ENCODE measurements around the gene CRYBG1. TPM values are rescaled to one million over a fixed set of nuclear protein-coding genes. Genes with fewer than 3 reads are reported as not detected.

Gene CRYBG1
- total RNA-seq, 2 donors from 2014 or later = 10.1 to 11.5 TPM

- no peak for ATAC-seq
- TF ChIP-seq, protein P1, sequence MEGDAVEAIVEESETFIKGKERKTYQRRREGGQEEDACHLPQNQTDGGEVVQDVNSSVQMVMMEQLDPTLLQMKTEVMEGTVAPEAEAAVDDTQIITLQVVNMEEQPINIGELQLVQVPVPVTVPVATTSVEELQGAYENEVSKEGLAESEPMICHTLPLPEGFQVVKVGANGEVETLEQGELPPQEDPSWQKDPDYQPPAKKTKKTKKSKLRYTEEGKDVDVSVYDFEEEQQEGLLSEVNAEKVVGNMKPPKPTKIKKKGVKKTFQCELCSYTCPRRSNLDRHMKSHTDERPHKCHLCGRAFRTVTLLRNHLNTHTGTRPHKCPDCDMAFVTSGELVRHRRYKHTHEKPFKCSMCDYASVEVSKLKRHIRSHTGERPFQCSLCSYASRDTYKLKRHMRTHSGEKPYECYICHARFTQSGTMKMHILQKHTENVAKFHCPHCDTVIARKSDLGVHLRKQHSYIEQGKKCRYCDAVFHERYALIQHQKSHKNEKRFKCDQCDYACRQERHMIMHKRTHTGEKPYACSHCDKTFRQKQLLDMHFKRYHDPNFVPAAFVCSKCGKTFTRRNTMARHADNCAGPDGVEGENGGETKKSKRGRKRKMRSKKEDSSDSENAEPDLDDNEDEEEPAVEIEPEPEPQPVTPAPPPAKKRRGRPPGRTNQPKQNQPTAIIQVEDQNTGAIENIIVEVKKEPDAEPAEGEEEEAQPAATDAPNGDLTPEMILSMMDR (IDR thresholded peaks at IDR 0.05) = no peak
- no peak for TF ChIP-seq POLR2A (IDR thresholded peaks at IDR 0.05)
- no peak for DNase-seq
- Histone ChIP-seq H3K4me3 (no peak overlapping the region), H3K27me3 (no peaks in the 10 kb centered on the region), H3K27ac (no peak overlapping the region), H3K9me3 (no peaks in the 10 kb centered on the region), H3K36me3 (replicated peaks in 1 of 2; ENCODE audit: insufficient read depth in 1 of 2, low read depth in 2 of 2) (no peaks in the 10 kb centered on the region), H3K4me1 (no peaks in the 10 kb centered on the region)
- WGBS, 2 donors = 88 to 94% methylated on average over 3 of the region's 3 CpGs
- intact Hi-C loops (cut with DNase I) = no loop called here
These were observed 71.5 kb downstream of the CRYBG1 start for GRCh38 chr6:106431972-106432371.

DNA sequence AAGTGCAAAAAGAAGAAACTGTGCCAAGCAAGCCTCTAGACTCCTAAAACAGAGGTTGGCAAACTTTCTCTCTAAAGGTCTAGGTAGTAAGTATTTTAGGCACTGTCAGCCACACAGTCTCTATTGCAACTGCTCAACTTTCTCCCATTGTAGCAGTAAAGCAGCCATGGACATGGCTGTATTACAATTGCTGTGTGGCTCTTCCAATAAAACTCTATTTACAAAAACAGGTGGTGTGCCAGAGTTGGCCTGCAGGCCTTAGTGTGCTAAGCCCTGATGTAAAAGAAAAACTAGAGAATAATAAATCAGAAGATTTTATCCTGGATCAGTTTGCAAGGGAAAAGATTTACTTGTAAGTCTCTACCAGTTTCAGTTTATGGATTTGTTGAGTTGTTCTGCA is 74.0 kb downstream of the CRYBG1 start:
- H3K27me3 ChIP-seq = no peaks in the 10 kb centered on the region
- ATAC-seq (no peak), DNase-seq (no peak)
- no peaks in the 10 kb centered on the region for H3K9me3 ChIP-seq
- no peaks in the 10 kb centered on the region for H3K36me3 ChIP-seq (replicated peaks in 1 of 2; ENCODE audit: insufficient read depth in 1 of 2, low read depth in 2 of 2)
- no peak for TF ChIP-seq POLR2A (IDR thresholded peaks at IDR 0.05)
- TF ChIP-seq, protein P1 (IDR thresholded peaks at IDR 0.05) = no peak
- H3K27ac ChIP-seq = no peak overlapping the region
- H3K4me3 ChIP-seq = no peak overlapping the region
- H3K4me1 ChIP-seq = no peaks in the 10 kb centered on the region
- intact Hi-C loops (cut with DNase I) = no loop called here

DNA sequence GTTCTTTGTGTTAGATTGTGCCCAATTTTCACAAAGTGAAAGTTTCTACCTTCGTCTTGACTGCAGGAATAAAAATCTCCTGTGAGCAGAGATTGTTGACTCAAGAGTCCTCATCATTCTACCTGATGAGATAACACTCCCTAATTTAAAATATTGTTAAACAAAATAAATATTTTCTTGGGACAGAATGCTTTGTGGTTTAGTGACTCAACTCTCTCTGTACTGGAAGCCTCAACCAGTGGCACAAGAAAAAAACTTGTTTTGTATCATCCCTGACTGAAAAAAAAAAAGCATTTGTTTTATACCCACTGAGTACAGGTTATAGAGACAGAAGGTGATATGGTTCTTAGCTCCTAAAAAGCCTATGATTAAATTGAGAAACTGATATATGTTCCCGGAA is 78.9 kb downstream of the CRYBG1 start:
- H3K27ac ChIP-seq = no peak overlapping the region
- intact Hi-C loops (cut with DNase I) = no loop called here

GRCh38 chr6:106440546-106440945 is 80.0 kb downstream of the CRYBG1 start:
- Histone ChIP-seq H3K36me3 (replicated peaks in 1 of 2; ENCODE audit: insufficient read depth in 1 of 2, low read depth in 2 of 2) (no peaks in the 10 kb centered on the region), H3K4me3 (no peak overlapping the region), H3K4me1 (no peaks in the 10 kb centered on the region), H3K9me3 (no peaks in the 10 kb centered on the region), H3K27ac (no peak overlapping the region), H3K27me3 (no peaks in the 10 kb centered on the region)
- 56 to 76% methylated on average over 2 of the region's 2 CpGs for WGBS, 2 donors
- no peak for DNase-seq
- TF ChIP-seq, protein P1 (IDR thresholded peaks at IDR 0.05) = no peak
- no peak for TF ChIP-seq POLR2A (IDR thresholded peaks at IDR 0.05)
- intact Hi-C loops (cut with DNase I) = loop anchor here (10.0 kb wide), 2 partner anchors 74 to 554 kb away; no protein-coding TSS in a partner anchor
- ATAC-seq = no peak

More for the DNA sequence above, 78.9 kb downstream of the CRYBG1 start:
- Histone ChIP-seq H3K27me3 (no peaks in the 10 kb centered on the region), H3K9me3 (no peaks in the 10 kb centered on the region), H3K4me1 (no peaks in the 10 kb centered on the region), H3K4me3 (no peak overlapping the region), H3K36me3 (replicated peaks in 1 of 2; ENCODE audit: insufficient read depth in 1 of 2, low read depth in 2 of 2) (no peaks in the 10 kb centered on the region)
- no peak for DNase-seq
- no peak for ATAC-seq
- 57 to 62% methylated on average over 2 of the region's 2 CpGs for WGBS, 2 donors
- no peak for TF ChIP-seq POLR2A (IDR thresholded peaks at IDR 0.05)
- TF ChIP-seq, protein P1 (IDR thresholded peaks at IDR 0.05) = no peak

- no peak for TF ChIP-seq POLR2A (IDR thresholded peaks at IDR 0.05)
- TF ChIP-seq, protein P1 (IDR thresholded peaks at IDR 0.05) = no peak
- H3K36me3 ChIP-seq (replicated peaks in 1 of 2; ENCODE audit: insufficient read depth in 1 of 2, low read depth in 2 of 2) = no peaks in the 10 kb centered on the region
- H3K4me3 ChIP-seq = no peak overlapping the region
- H3K9me3 ChIP-seq = no peaks in the 10 kb centered on the region
- H3K27me3 ChIP-seq = no peaks in the 10 kb centered on the region
- 57 to 66% methylated on average over 3 of the region's 3 CpGs for WGBS, 2 donors
- no peak for DNase-seq
- no peak for ATAC-seq
- intact Hi-C loops (cut with DNase I) = loop anchor here (10.0 kb wide), 2 partner anchors 72 to 552 kb away; no protein-coding TSS in a partner anchor
- no peak overlapping the region for H3K27ac ChIP-seq
- H3K4me1 ChIP-seq = no peaks in the 10 kb centered on the region
These were observed 81.9 kb downstream of the CRYBG1 start for GRCh38 chr6:106442395-106442794.

All from body of pancreas (tissue), 4 donors.